GM23248 (cell line): Measurements from ENCODE around the gene NKAIN1. TPM values are rescaled to one million over a fixed set of nuclear protein-coding genes. Genes with fewer than 3 reads are reported as not detected.
"Not testable (repeated sequence)": the region's sequence is repeated elsewhere in the genome, so short reads cannot be mapped to it uniquely, and the experiment has no call there.

ENCODE experiments used
- DNase-seq: peaks from one replicate; pipeline ENCODE4 v3.0.0-alpha.2; 2015
- H2AFZ ChIP-seq: fragments of 200-600 bp; sonication (generic); 2 replicates; pipeline ENCODE4 v1.6.1; 2016; ENCODE audit warnings: antibody characterized with exemption
- H3F3A ChIP-seq: fragments of 200-600 bp; sonication (generic); 2 replicates; pipeline ENCODE4 v1.6.1; 2016; ENCODE audit warnings: mild to moderate bottlenecking, antibody characterized with exemption, mixed run types; ENCODE audit not compliant: insufficient read depth
- H3K27ac ChIP-seq: fragments of 200-600 bp; sonication (generic); 2 replicates; pipeline ENCODE4 v1.5.1; 2016; ENCODE audit warnings: mild to moderate bottlenecking
- H3K27me3 ChIP-seq: fragments of 200-600 bp; sonication (generic); replicated peaks from 2 replicates; pipeline ENCODE4 v1.6.1; 2016; ENCODE audit warnings: mild to moderate bottlenecking; ENCODE audit not compliant: insufficient read depth
- H3K36me3 ChIP-seq: fragments of 200-600 bp; sonication (generic); 2 replicates; pipeline ENCODE4 v1.6.1; 2016; ENCODE audit warnings: low read depth, mild to moderate bottlenecking
- H3K4me1 ChIP-seq: fragments of 200-600 bp; sonication (generic); 2 replicates; pipeline ENCODE4 v1.6.1; 2016; ENCODE audit warnings: mild to moderate bottlenecking; ENCODE audit not compliant: insufficient read depth
- H3K4me2 ChIP-seq: fragments of 200-600 bp; sonication (generic); one replicate; pipeline ENCODE4 v1.6.1; 2016; ENCODE audit warnings: mild to moderate bottlenecking; ENCODE audit not compliant: unreplicated experiment
- H3K4me3 ChIP-seq: fragments of 200-600 bp; sonication (generic); 2 replicates; pipeline ENCODE4 v1.5.1; 2016; ENCODE audit warnings: mild to moderate bottlenecking
- H3K79me2 ChIP-seq: fragments of 200-600 bp; sonication (generic); 2 replicates; pipeline ENCODE4 v1.6.1; 2016; ENCODE audit warnings: mild to moderate bottlenecking; ENCODE audit not compliant: insufficient read depth
- H3K9ac ChIP-seq: fragments of 200-600 bp; sonication (generic); 2 replicates; pipeline ENCODE4 v1.6.1; 2016; ENCODE audit warnings: mild to moderate bottlenecking
- H3K9me2 ChIP-seq: fragments of 200-600 bp; sonication (generic); 2 replicates; pipeline ENCODE4 v1.6.1; 2016; ENCODE audit warnings: mixed run types, mild to moderate bottlenecking, moderate library complexity; ENCODE audit not compliant: insufficient read depth
- H3K9me3 ChIP-seq: fragments of 200-600 bp; sonication (generic); one replicate; pipeline ENCODE4 v1.6.1; 2017; ENCODE audit warnings: low read depth
- H4K20me1 ChIP-seq: fragments of 200-600 bp; sonication (generic); 2 replicates; pipeline ENCODE4 v1.6.0; 2016; ENCODE audit not compliant: insufficient read depth
- EZH2 ChIP-seq: fragments of 200-600 bp; sonication (generic); IDR thresholded peaks from 2 replicates; pipeline ENCODE4 v1.6.1; 2018; ENCODE audit warnings: antibody characterized with exemption, mild to moderate bottlenecking; ENCODE audit not compliant: insufficient read depth, poor library complexity, severe bottlenecking
- EZH2phosphoT487 ChIP-seq: fragments of 200-600 bp; sonication (generic); IDR thresholded peaks from 2 replicates; pipeline ENCODE4 v1.6.1; 2018; ENCODE audit warnings: antibody characterized with exemption, moderate library complexity, mild to moderate bottlenecking, low read depth; ENCODE audit not compliant: insufficient read depth
- WGBS, 2 experiments: methylation state at CpG; one replicate each; pipeline ENCODE4 v1.1.6; 2015 to 2017; ENCODE audit warnings: low lambda C conversion rate in 2 of 2, low coverage in 1 of 2; ENCODE audit errors: missing lambda C conversion rate in 2 of 2; 5-methylcytosine and 5-hydroxymethylcytosine counted together
- in situ Hi-C: fragments of 300-500 bp; cut with MboI; formaldehyde crosslinking; loops from 2 replicates; pipeline ENCODE4 v1.15.0; 2020
- polyA plus RNA-seq: library from polyadenylated mRNA; unstranded; fragments of >200 nt; fragmentation: Nextera tagmentation; extraction: Ambion mirVana; gene quantifications from 2 replicates; pipeline ENCODE4 v1.2.1, GENCODE V29; 2016
- total RNA-seq: library from RNA; depleted of rRNA; stranded (reverse); fragments of >200 nt; shearing (Covaris generic); gene quantifications from 2 replicates; pipeline ENCODE4 v1.2.3, GENCODE V29; 2014

Gene NKAIN1
- total and polyA plus RNA-seq, 2 experiments from 2014 or later: 0.11 TPM; not detected in 1

DNA sequence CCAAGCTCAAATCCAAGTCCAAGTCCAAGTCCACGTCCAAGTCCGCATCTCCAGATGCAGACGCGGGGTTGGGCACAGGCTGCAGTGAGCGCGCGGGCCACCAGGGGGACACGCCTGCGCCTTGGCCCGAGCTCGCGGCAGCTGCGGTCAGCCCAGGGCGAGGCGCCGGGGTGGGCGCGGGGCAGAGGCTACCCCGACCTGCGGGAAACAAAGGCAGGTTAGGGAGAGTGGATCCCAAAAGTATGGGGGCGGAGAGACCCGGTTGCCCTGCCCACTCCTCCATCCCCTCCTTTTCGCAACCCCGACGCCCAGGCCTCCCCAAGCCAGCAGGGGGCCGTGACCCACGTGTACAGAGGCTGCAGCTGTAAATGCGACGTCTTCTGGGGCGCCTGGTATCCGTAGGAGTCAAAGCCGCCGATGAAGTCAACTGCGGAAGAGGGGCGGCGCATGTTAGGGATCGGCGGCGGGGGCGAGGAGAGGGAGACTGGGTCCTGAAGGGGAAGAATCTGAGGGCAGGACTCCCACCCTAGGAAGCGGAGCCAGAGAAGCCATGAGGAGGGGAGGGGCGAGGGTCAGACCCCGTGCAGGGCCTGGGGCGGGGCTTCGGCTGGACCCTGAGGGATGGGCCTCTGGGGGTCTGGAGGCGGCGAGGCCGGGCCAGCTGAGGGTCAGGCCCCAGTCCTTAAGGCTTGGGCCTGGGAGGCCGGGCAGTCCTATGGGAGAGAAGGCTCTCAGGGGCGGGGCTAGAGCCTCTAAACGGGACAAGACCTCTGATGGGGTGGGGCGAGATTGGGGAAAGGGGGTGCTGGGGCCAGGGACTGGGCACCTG lies 58.0 kb downstream of the NKAIN1 start:
- Histone ChIP-seq H3K4me1 (no peaks in the 10 kb centered on the region), H3K9ac (no peak overlapping the region), H3K9me3 (no peaks in the 10 kb centered on the region), H3K4me2 (peak overlapping the region; percentile 38), H3K4me3 (peak overlapping the region; percentile 28), H3K27me3 (peaks cover 4% of the 10 kb centered on the region; the same call in 1 of the 2 replicates), H3F3A (no peaks in the 10 kb centered on the region), H2AFZ (no peak overlapping the region), H3K27ac (no peak overlapping the region), H3K79me2 (no peaks in the 10 kb centered on the region), H4K20me1 (no peaks in the 10 kb centered on the region), H3K36me3 (no peaks in the 10 kb centered on the region), H3K9me2 (no peaks in the 10 kb centered on the region)
- TF ChIP-seq EZH2phosphoT487 (no peak), EZH2 (no peak)
- peak; percentile 51 for DNase-seq
- in situ Hi-C loops: loop anchor here (25.0 kb wide), 1 partner anchor 356 kb away; no protein-coding TSS in a partner anchor
- WGBS, 2 experiments: 29 to 37% methylated on average over 40 to 51 of the region's 52 CpGs

DNA sequence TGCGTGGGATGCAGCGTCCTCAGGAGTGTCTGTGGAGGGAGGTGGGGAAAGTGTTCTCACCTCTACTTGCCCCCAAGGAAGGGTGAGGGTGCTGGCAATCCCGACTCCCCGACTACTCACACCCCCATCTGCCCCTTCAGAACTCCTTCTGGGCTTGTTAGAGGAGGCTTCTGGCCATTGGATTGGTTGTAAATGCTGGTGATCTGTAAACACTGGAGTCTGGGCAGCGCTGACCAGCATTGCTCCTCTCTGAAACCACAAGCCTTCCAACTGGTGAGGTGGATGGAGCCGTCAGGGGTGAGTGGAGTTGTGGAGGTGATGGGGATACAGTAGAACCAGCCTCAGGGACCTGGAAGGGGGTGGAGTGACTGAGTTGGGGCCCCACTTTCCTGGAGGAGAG lies 59.3 kb downstream of the NKAIN1 start:
- Histone ChIP-seq H3K4me1 (no peaks in the 10 kb centered on the region), H2AFZ (no peak overlapping the region), H3K27me3 (peaks cover 4% of the 10 kb centered on the region; the same call in 1 of the 2 replicates), H3K79me2 (no peaks in the 10 kb centered on the region), H3K9me2 (no peaks in the 10 kb centered on the region), H3K4me3 (no peak overlapping the region), H3K9ac (no peak overlapping the region), H3K27ac (no peak overlapping the region), H3K36me3 (no peaks in the 10 kb centered on the region), H4K20me1 (no peaks in the 10 kb centered on the region), H3K9me3 (no peaks in the 10 kb centered on the region), H3F3A (no peaks in the 10 kb centered on the region), H3K4me2 (no peak overlapping the region)
- in situ Hi-C loops: loop anchor here (25.0 kb wide), 1 partner anchor 357 kb away; no protein-coding TSS in a partner anchor
- no peak for DNase-seq
- TF ChIP-seq EZH2phosphoT487 (no peak), EZH2 (no peak)
- 63 to 68% methylated on average over 6 of the region's 6 CpGs for WGBS, 2 experiments

DNA sequence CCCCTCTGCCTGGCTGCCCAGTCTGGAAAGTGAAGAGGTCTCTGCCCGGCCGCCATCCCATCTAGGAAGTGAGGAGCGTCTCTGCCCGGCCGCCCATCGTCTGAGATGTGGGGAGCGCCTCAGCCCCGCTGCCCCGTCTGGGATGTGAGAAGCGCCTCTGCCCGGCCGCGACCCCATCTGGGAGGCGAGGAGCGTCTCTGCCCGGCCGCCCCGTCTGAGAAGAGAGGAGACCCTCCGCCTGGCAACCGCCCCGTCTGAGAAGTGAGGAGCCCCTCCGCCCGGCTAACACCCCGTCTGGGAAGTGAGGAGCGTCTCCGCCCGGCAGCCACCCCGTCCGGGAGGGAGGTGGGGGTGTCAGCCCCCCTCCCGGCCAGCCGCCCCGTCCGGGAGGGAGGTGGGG lies 63.4 kb downstream of the NKAIN1 start:
- not testable (repeated sequence) for H3K36me3 ChIP-seq, H2AFZ ChIP-seq, H3K27ac ChIP-seq, H3K79me2 ChIP-seq, H3K9me3 ChIP-seq, H3K4me3 ChIP-seq, H3K9ac ChIP-seq, H3F3A ChIP-seq, H3K27me3 ChIP-seq, H4K20me1 ChIP-seq, H3K9me2 ChIP-seq, H3K4me2 ChIP-seq, DNase-seq, H3K4me1 ChIP-seq
- 73% methylated on average over 24 of the region's 33 CpGs; no CpG with 5 or more reads in 1 of the 2 experiments for WGBS, 2 experiments
- in situ Hi-C loops: loop anchor here (25.0 kb wide), 1 partner anchor 361 kb away; no protein-coding TSS in a partner anchor

DNA sequence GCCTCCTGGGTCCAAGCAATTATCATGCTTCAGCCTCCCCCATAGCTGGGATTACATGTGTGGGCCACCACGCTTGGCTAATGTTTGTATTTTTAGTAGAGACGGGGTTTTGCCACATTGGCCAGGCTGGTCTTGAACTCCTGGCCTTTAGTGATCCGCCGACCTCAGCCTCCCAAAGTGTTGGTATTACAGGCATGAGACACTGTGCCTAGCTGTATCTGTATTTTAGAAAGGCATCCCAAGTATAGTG lies 69.3 kb downstream of the NKAIN1 start:
- H2AFZ ChIP-seq: peak overlapping the region; percentile 71
- no peaks in the 10 kb centered on the region for H3K27me3 ChIP-seq
- H3K9me2 ChIP-seq: no peaks in the 10 kb centered on the region
- no peaks in the 10 kb centered on the region for H3K36me3 ChIP-seq
- H4K20me1 ChIP-seq: no peaks in the 10 kb centered on the region
- 92 to 98% methylated on average over 4 of the region's 4 CpGs for WGBS, 2 experiments
- TF ChIP-seq EZH2 (no peak), EZH2phosphoT487 (no peak)
- H3K4me3 ChIP-seq: no peak overlapping the region
- H3K79me2 ChIP-seq: no peaks in the 10 kb centered on the region
- H3F3A ChIP-seq: no peaks in the 10 kb centered on the region
- in situ Hi-C loops: no loop called here
- H3K4me1 ChIP-seq: peaks cover 4% of the 10 kb centered on the region
- H3K4me2 ChIP-seq: peak overlapping the region; percentile 14
- H3K27ac ChIP-seq: peak overlapping the region; percentile 84
- H3K9me3 ChIP-seq: no peaks in the 10 kb centered on the region
- DNase-seq: no peak
- peak overlapping the region; percentile 37; the same call in 1 of the 2 replicates for H3K9ac ChIP-seq

DNA sequence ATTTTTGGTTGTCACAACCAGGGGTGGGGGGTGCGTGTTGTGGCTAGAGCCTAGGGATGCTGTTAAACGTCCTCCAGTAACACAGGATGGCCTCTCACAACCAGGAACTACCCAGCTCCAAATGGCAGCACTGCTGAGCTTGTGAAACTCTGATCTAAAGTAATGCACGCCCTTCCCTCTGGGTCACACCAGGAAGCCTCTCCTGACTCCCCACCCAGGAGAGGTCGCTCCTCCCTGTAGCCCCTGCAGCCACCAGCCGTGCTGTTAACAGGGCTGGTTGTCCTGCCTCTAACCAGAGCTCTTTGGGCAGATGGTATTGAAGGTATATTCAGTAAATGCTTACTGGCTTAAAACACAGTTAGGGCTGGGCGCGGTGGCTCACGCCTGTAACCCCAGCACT lies 73.2 kb downstream of the NKAIN1 start:
- in situ Hi-C loops: no loop called here
- TF ChIP-seq EZH2phosphoT487 (no peak), EZH2 (no peak)
- Histone ChIP-seq H2AFZ (no peak overlapping the region), H4K20me1 (no peaks in the 10 kb centered on the region), H3K9me3 (no peaks in the 10 kb centered on the region), H3K4me2 (no peak overlapping the region), H3K9ac (no peak overlapping the region), H3K27ac (no peak overlapping the region), H3F3A (no peaks in the 10 kb centered on the region), H3K4me1 (peaks cover 4% of the 10 kb centered on the region), H3K36me3 (no peaks in the 10 kb centered on the region), H3K9me2 (no peaks in the 10 kb centered on the region), H3K79me2 (no peaks in the 10 kb centered on the region), H3K27me3 (no peaks in the 10 kb centered on the region), H3K4me3 (no peak overlapping the region)
- WGBS, 2 experiments: 73 to 78% methylated on average over 8 of the region's 8 CpGs
- no peak for DNase-seq
